ENCODE results near the gene RPSA. TPM values are rescaled to one million over a fixed set of nuclear protein-coding genes. Genes with fewer than 3 reads are reported as not detected.
A peak's percentile ranks its signal among the peaks of the same experiment; 100 is the strongest.
"Not testable (repeated sequence)": the region's sequence is repeated elsewhere in the genome, so short reads cannot be mapped to it uniquely, and the experiment has no call there.

The RPSA gene
- total RNA-seq, 1 donor from 2014 or later, result 1,633 TPM

DNA sequence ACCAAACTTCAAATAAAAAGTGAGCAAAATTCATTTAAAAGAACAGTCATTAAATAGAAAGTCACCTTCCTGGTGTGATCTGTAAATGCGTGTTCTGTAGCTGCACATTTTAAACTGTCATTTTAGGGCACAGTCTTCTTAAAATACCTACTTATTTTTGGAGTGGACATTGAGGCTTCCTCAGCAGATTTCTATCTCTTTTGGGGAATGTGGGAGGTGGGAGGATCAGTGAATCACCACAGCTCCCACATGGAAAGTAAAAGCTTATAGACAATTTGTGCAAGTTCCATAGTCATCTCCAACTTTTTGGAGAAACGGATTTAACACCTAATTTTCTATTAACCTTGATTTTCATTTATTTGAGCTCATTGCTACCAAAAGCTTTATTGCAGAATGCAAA is 39.9 kb downstream of the RPSA start:
- Mint-ChIP-seq H3K4me3 (no peak overlapping the region), H3K36me3 (ENCODE audit: low read depth) (no peaks in the 10 kb centered on the region), H3K27me3 (ENCODE audit: low read depth) (no peaks in the 10 kb centered on the region), H3K4me1 (no peaks in the 10 kb centered on the region), H3K9me3 (no peaks in the 10 kb centered on the region), H3K27ac (ENCODE audit: unreplicated experiment) (no peak overlapping the region)
- TF ChIP-seq, protein P1, sequence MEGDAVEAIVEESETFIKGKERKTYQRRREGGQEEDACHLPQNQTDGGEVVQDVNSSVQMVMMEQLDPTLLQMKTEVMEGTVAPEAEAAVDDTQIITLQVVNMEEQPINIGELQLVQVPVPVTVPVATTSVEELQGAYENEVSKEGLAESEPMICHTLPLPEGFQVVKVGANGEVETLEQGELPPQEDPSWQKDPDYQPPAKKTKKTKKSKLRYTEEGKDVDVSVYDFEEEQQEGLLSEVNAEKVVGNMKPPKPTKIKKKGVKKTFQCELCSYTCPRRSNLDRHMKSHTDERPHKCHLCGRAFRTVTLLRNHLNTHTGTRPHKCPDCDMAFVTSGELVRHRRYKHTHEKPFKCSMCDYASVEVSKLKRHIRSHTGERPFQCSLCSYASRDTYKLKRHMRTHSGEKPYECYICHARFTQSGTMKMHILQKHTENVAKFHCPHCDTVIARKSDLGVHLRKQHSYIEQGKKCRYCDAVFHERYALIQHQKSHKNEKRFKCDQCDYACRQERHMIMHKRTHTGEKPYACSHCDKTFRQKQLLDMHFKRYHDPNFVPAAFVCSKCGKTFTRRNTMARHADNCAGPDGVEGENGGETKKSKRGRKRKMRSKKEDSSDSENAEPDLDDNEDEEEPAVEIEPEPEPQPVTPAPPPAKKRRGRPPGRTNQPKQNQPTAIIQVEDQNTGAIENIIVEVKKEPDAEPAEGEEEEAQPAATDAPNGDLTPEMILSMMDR (conservative IDR thresholded peaks at IDR 0.05), result no peak
- no peak for DNase-seq (ENCODE audit: low read depth, low spot score)

DNA sequence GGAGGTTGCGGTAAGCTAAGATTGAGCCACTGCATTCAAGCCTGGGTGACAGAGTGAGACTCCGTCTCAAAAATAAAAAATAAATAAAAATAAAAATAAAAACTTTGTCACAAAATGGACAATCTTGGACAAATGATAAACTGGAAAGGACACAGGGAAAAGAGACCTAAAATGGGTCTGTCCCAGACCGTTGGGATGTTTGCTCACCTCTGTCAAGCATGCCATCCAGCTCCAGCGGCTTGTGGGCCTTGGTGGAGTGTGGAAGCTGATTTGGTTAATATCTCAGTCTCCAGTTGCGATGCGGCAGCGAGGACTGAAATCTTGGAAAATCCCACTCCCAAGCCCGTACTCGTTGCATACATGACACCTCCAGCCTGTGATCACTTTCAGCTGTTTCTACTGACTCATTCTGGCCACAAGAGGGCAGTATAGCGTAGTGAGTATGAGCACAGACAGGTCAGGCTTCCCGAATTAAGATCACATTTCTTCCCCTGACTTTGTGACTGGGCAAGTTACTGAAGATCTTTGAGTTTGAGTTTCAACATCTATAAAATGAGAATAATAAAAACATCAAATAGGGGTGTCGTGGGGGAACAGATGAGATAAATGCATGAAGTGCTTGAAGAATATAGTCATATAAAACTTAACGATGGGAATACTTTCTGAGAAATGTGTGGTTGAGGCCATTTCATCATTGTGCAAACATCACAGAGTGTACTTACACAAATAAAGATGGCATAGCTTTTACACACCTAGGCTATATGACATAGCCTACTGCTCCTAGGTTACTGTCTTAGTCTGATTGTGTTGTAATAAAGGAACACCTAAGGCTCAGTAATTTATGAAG is 41.3 kb downstream of the RPSA start:
- Mint-ChIP-seq H3K27ac (ENCODE audit: unreplicated experiment) (no peak overlapping the region), H3K4me1 (no peaks in the 10 kb centered on the region), H3K4me3 (no peak overlapping the region), H3K27me3 (ENCODE audit: low read depth) (peaks cover 3% of the 10 kb centered on the region), H3K36me3 (ENCODE audit: low read depth) (no peaks in the 10 kb centered on the region), H3K9me3 (no peaks in the 10 kb centered on the region)
- TF ChIP-seq, protein P1 (conservative IDR thresholded peaks at IDR 0.05), result peak; percentile 91
- DNase-seq (ENCODE audit: low read depth, low spot score), result peak; percentile 67

DNA sequence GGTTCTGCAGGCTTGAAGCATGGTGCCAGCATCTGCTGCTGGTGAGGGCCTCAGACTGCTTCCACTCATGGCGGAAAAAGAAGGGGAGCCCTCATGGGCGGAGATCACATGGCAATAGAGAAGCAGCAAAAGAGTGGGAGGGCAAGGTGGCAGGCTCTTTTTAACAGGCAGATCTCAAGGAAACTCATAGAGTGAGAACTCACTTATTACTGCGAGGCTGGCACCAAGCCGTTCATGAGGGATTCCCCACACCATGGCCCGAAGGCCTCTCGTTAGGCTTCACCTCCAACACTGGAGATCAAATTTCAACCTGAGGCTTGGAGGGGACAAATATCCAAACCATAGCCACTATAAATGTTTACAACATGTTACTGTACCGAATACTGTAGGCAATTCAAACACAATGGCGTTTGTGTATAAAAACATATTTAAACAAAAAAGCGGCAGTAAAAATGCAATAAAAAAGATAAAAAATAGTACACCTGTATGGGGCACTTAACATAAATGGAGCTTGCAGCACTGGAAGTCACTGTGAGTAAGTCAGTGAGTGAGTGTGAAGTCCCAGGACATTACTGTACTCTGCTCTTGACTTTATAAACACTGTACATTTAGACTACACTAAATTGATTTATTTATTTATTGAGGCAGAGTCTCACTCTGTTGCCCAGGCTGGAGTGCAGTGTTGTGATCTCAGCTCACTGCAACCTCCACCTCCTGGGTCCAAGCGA is 42.1 kb downstream of the RPSA start:
- Mint-ChIP-seq H3K9me3 (no peaks in the 10 kb centered on the region), H3K4me1 (no peaks in the 10 kb centered on the region)

DNA sequence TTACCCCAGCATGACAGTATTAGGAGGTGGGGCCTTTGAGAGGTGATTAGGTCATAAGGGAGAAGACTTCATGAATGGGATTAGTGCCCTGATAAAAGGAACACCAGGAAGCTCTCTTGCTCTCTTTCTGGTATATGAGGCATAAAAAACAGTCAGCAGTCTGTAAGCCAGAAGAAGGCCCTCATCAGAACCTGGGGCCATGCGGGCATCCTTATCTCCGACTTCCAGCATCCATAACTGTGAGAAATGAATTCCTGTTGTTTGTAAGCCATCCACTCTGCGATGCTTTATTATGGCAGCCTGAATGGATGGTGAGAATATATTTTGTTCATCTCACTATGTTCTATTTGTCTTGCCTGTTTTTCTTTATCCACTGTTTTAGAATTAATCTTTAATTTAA is 43.3 kb downstream of the RPSA start:
- Mint-ChIP-seq H3K36me3 (ENCODE audit: low read depth) (no peaks in the 10 kb centered on the region), H3K27me3 (ENCODE audit: low read depth) (peaks cover 10% of the 10 kb centered on the region), H3K27ac (ENCODE audit: unreplicated experiment) (no peak overlapping the region), H3K9me3 (no peaks in the 10 kb centered on the region), H3K4me3 (no peak overlapping the region), H3K4me1 (no peaks in the 10 kb centered on the region)
- no peak for DNase-seq (ENCODE audit: low read depth, low spot score)
- TF ChIP-seq, protein P1 (conservative IDR thresholded peaks at IDR 0.05), result no peak

More for the DNA sequence above, 42.1 kb downstream of the RPSA start:
- DNase-seq (ENCODE audit: low read depth, low spot score), result no peak
- TF ChIP-seq, protein P1 (conservative IDR thresholded peaks at IDR 0.05), result no peak
- peaks cover 7% of the 10 kb centered on the region for H3K27me3 Mint-ChIP-seq (ENCODE audit: low read depth)
- H3K27ac Mint-ChIP-seq (ENCODE audit: unreplicated experiment), result no peak overlapping the region
- H3K4me3 Mint-ChIP-seq, result no peak overlapping the region
- H3K36me3 Mint-ChIP-seq (ENCODE audit: low read depth), result no peaks in the 10 kb centered on the region

DNA sequence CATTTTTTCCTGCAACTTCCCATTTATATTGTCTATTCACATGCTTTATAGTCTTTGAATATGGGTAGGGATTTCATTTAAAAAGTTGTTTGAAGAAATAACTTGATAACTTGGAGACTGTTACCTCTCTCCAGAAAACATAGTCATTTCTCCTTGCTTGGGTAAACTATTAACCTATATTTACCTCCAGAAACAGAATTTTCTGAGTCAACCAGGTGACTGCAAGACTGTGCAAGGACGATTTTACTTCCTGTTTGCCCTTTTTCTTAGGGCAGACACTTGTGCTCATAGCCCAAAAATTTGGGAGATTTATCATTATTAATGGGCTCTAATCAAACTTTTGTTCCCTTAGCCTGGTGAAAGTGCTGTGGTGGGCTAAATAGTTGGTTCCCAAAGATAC is 46.6 kb downstream of the RPSA start:
- Mint-ChIP-seq H3K36me3 (ENCODE audit: low read depth) (no peaks in the 10 kb centered on the region), H3K27ac (ENCODE audit: unreplicated experiment) (no peak overlapping the region), H3K9me3 (no peaks in the 10 kb centered on the region), H3K4me1 (no peaks in the 10 kb centered on the region), H3K4me3 (no peak overlapping the region), H3K27me3 (ENCODE audit: low read depth) (peaks cover 10% of the 10 kb centered on the region)
- DNase-seq (ENCODE audit: low read depth, low spot score), result no peak
- TF ChIP-seq, protein P1 (conservative IDR thresholded peaks at IDR 0.05), result no peak

DNA sequence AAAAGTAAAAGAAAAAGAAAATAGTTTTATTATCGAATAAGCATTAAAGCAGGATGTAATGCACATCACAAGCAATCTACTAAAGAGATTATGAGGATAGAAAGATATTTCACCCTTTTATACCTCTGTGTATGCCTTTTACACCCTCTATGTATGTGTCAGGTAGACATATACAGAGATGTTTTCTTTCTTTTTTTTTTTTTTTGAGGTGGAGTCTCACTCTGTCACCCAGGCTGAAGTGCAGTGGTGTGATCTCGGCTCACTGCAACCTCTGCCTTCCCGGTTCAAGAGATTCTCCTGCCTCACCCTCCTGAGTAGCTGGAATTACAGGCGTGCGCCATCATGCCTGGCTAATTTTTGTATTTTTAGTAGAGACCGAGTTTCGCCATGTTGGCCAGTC is 47.4 kb downstream of the RPSA start:
- DNase-seq (ENCODE audit: low read depth, low spot score); H3K27ac Mint-ChIP-seq (ENCODE audit: unreplicated experiment); H3K4me1 Mint-ChIP-seq; H3K9me3 Mint-ChIP-seq; H3K36me3 Mint-ChIP-seq (ENCODE audit: low read depth); H3K4me3 Mint-ChIP-seq: not testable (repeated sequence)
- peaks cover 10% of the 10 kb centered on the region for H3K27me3 Mint-ChIP-seq (ENCODE audit: low read depth)
